Left ventricle myocardium inferior (tissue), 1 donor: Measurements from ENCODE around the gene AKAP11. TPM values are rescaled to one million over a fixed set of nuclear protein-coding genes. Genes with fewer than 3 reads are reported as not detected.
"Not testable (repeated sequence)": the region's sequence is repeated elsewhere in the genome, so short reads cannot be mapped to it uniquely, and the experiment has no call there.

Experiments
- DNase-seq: peaks from one replicate; pipeline ENCODE4 v3.0.0-alpha.2; 2020
- H3K27ac ChIP-seq: fragments of 200-600 bp; replicated peaks from 2 replicates; pipeline ENCODE4 v1.8.0; 2021
- H3K27me3 ChIP-seq: fragments of 200-600 bp; 2 replicates; pipeline ENCODE4 v1.8.0; 2021; ENCODE audit warnings: low read depth
- H3K36me3 ChIP-seq: fragments of 200-600 bp; 2 replicates; pipeline ENCODE4 v1.8.0; 2021
- H3K4me1 ChIP-seq: fragments of 200-600 bp; 2 replicates; pipeline ENCODE4 v1.8.0; 2021
- H3K4me3 ChIP-seq: fragments of 200-600 bp; 2 replicates; pipeline ENCODE4 v1.8.0; 2021; ENCODE audit warnings: mild to moderate bottlenecking, moderate library complexity
- H3K9me3 ChIP-seq: fragments of 200-600 bp; replicated peaks from 2 replicates; pipeline ENCODE4 v1.8.0; 2021
- intact Hi-C: fragments of 100-400 bp; cut with micrococcal nuclease; formaldehyde crosslinking; loops from one replicate; pipeline ENCODE4 v1.11.0; 2022
- long read RNA-seq: library from polyadenylated mRNA; unstranded; transcript quantifications from one replicate; pipeline ENCODE4 v2.0.0, GENCODE V29; 2021
- total RNA-seq: library from RNA; stranded (reverse); fragmentation: NEBNext Ultra II Directional; extraction: Animal tissue kit (Norgen Biotek cat#: 25700); gene quantifications from one replicate; pipeline ENCODE4 v1.2.1, GENCODE V29; 2021
- TF ChIP-seq, protein P1 (sequence below): fragments of 200-600 bp; IDR thresholded peaks from 2 replicates; pipeline ENCODE4 v1.8.0; 2021; ENCODE audit warnings: antibody characterized with exemption, mild to moderate bottlenecking, borderline replicate concordance
- donor health status: DM: no; HTN: yes; CAD: no; lungs with severe emphysema.

Gene AKAP11, protein sequence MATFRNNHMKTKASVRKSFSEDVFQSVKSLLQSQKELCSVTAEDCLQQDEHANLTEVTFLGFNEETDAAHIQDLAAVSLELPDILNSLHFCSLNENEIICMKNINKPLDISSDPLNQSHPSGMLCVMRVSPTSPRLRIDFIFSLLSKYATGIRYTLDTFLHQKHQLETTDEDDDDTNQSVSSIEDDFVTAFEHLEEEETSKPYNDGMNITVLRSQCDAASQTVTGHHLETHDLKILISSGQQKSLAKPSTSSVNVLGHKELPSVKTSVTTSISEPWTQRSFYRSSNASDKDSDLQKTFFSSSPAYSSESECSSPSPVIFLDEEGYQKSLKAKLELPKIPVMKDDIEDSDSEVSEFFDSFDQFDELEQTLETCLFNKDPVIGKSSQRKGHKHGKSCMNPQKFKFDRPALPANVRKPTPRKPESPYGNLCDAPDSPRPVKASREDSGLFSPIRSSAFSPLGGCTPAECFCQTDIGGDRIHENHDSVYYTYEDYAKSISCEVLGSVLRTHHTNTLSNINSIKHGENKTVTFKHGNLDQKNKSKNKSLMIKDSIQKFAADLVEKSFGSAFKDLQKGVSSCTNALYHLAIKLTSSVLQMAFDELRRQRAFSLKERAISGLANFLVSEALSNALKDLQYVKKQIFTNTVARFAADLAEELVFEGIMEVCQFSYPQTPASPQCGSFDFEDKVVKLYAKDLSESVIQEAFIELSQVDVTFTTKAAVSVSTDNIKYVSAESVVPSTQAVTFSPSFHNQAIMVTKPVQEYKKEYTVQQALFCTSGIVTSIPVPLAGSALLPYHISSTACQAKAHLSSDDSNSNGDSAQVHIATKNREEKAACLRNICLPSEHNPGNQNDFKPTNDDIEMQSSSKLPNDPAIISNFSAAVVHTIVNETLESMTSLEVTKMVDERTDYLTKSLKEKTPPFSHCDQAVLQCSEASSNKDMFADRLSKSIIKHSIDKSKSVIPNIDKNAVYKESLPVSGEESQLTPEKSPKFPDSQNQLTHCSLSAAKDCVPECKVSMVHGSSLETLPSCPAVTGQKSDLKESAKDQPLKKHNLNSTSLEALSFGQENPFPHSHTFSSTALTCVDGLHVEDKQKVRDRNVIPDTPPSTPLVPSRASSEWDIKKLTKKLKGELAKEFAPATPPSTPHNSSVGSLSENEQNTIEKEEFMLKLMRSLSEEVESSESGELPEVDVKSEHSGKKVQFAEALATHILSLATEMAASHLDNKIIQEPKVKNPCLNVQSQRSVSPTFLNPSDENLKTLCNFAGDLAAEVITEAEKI (N-terminal part only)
- 22.7 TPM for total RNA-seq
- long read RNA-seq, partial matches to known transcripts, result 2 of 5 reads
- long read RNA-seq, other reads (novel, unspliced or antisense), result 3 of 5 reads

DNA sequence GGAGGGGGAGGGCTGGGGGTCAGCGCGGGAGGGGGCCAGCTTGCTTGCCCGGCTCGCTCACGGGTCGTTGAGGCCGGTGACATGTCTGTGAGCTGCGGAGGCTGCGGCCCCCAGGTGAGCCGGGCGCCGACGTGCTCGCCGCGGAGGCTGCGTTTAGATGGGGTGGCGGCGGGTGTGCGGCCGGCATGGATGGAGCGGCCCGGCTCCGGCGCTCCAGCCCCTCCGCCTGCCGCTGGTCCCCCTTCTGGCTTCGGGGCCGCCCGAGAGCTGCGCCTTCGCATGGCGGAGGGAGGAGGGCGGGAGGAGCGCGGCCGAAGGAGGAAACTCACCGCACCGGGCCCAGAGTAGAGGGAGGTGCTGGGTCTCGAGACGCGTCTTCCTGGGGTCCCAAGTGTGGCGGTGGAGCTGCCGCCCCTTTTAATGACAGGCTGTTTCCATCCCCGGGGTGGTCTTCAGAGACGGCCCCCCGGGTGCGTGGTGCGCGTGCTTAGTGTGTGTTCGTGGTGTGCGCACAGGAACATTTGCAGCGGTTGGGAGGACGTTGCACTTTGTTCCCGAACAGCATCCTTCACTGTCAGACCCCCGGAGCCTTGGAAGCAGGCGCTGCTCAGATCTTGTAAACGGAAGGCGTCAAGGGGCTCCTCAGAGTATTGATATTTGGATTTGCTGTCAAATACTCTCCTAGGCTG is at the start of gene AKAP11:
Gene AKAP11, plus strand, starts transcription at position 38 of the 689 bp plus-strand sequence. CDS start 14,197 bp downstream, outside the sequence.
- Histone ChIP-seq H3K9me3 (no peaks in the 10 kb centered on the region), H3K27ac (peak within 1 kb of the TSS; percentile 91), H3K27me3 (no peaks in the 10 kb centered on the region), H3K4me3 (peak within 1 kb of the TSS; percentile 98), H3K4me1 (peaks cover 31% of the 10 kb centered on the region), H3K36me3 (no peaks in the 10 kb centered on the region)
- TF ChIP-seq, protein P1, sequence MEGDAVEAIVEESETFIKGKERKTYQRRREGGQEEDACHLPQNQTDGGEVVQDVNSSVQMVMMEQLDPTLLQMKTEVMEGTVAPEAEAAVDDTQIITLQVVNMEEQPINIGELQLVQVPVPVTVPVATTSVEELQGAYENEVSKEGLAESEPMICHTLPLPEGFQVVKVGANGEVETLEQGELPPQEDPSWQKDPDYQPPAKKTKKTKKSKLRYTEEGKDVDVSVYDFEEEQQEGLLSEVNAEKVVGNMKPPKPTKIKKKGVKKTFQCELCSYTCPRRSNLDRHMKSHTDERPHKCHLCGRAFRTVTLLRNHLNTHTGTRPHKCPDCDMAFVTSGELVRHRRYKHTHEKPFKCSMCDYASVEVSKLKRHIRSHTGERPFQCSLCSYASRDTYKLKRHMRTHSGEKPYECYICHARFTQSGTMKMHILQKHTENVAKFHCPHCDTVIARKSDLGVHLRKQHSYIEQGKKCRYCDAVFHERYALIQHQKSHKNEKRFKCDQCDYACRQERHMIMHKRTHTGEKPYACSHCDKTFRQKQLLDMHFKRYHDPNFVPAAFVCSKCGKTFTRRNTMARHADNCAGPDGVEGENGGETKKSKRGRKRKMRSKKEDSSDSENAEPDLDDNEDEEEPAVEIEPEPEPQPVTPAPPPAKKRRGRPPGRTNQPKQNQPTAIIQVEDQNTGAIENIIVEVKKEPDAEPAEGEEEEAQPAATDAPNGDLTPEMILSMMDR, result no peak
- DNase-seq, result peak; percentile 44
- intact Hi-C loops, result no loop called here

DNA sequence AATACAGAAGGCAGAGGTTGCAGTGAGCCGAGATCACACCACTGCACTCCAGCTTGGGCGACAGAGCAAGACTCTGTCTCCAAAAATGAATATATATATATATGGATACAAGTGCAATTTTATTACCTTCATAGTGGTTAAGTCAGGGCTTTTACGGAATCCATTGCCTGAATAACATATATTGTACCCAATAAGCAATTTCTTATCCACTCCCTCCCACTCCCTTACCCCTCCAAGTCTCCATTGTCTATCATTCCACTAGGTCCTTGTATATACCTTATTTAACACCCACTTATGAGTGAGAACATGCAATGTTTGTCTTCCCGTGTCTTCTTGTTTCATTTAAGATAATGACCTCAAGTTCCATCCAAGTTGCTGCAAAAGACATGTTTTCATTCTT is 48.3 kb upstream of the AKAP11 start:
- no peak overlapping the region for H3K4me3 ChIP-seq
- no peaks in the 10 kb centered on the region for H3K4me1 ChIP-seq
- intact Hi-C loops, result no loop called here
- TF ChIP-seq, protein P1, result no peak
- H3K9me3 ChIP-seq, result no peaks in the 10 kb centered on the region
- no peaks in the 10 kb centered on the region for H3K27me3 ChIP-seq
- no peak overlapping the region for H3K27ac ChIP-seq
- no peak for DNase-seq
- H3K36me3 ChIP-seq, result peaks cover 64% of the 10 kb centered on the region

DNA sequence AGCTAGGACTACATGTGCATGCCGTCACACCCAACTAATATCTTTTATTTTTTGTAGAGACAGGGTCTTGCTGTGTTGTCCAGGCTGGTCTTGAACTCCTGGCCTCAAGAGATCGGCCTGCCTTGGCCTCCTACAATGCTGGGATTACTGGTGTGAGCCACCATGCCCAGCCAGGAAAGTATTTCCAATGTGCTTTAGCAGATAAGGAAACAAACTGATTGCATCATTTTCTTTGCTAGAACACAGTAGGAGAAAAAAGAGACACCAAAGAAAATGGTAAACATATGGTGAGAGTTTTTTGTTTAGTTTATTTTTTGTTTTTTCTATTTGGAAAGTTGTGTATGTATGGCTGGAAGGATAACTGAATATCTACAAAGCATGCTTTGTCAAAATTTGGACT is 46.9 kb upstream of the AKAP11 start:
- no peak for DNase-seq
- Histone ChIP-seq H3K27ac (no peak overlapping the region), H3K9me3 (no peaks in the 10 kb centered on the region), H3K27me3 (no peaks in the 10 kb centered on the region), H3K36me3 (peaks cover 63% of the 10 kb centered on the region), H3K4me1 (no peaks in the 10 kb centered on the region), H3K4me3 (no peak overlapping the region)
- intact Hi-C loops, result no loop called here
- TF ChIP-seq, protein P1, result no peak

DNA sequence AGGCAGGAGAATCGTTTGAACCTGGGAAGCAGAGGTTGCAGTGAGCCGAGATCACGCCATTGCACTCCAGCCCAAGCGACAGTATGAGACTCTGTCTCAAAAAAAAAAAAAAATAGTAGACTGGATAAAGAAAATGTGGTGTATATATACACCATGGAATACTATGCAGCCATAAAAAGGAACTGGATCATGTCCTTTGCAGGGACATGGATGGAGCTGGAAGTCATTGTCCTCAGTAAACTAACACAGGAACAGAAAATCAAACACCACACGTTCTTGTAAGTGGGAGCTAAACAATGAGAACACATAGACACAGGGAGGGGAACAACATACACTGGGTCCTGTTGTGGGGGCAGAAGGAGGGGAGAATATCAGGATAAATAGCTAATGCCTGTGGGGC is 45.2 kb upstream of the AKAP11 start:
- H3K9me3 ChIP-seq, intact Hi-C loops, DNase-seq, H3K27me3 ChIP-seq, H3K27ac ChIP-seq, H3K4me3 ChIP-seq, H3K4me1 ChIP-seq: not testable (repeated sequence)
- peaks cover 47% of the 10 kb centered on the region for H3K36me3 ChIP-seq

DNA sequence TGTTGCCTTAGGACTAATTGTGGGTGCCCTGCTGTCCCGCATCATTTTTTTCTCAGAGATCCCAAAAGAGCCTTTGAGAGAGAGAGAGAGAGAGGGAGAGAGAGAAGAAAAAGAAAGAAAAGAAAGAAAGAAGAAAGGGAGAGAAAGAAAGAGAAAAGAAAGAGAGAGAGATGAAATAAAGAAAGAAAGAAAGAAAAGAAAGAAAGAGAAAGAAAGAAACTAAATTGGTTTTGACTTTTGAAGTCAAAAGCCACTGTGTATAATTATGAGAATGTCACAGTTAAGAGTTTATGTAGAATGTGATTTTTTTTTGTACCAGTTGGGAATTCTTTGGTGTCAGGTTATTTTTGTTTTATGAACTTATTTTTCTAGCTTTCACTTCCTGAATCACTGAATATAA is 43.4 kb upstream of the AKAP11 start:
- Histone ChIP-seq H3K4me3 (no peak overlapping the region), H3K36me3 (peaks cover 36% of the 10 kb centered on the region), H3K27ac (no peak overlapping the region), H3K27me3 (no peaks in the 10 kb centered on the region), H3K4me1 (no peaks in the 10 kb centered on the region), H3K9me3 (no peaks in the 10 kb centered on the region)
- no peak for DNase-seq
- TF ChIP-seq, protein P1, result no peak
- intact Hi-C loops, result no loop called here
